ENCODE results near the gene PSMB11. TPM values are rescaled to one million over a fixed set of nuclear protein-coding genes. Genes with fewer than 3 reads are reported as not detected.

PSMB11 gene
- total and polyA plus RNA-seq, 2 donors (not counting 1 experiment from before 2014, with no cell fraction given): not detected

Other genes with a start within 250 kb of the PSMB11 start
- 50.0 and 59.5 TPM in 2 replicates for gene SLC7A7, start 226.8 kb upstream of the PSMB11 start, total RNA-seq
- gene SLC7A7, start 226.8 kb upstream of the PSMB11 start, polyA plus RNA-seq: 18.7 and 33.4 TPM in 2 replicates
- gene MRPL52, start 212.3 kb upstream of the PSMB11 start, total RNA-seq: 91.6 and 93.0 TPM in 2 replicates
- gene MRPL52, start 212.3 kb upstream of the PSMB11 start, polyA plus RNA-seq: 26.0 and 37.4 TPM in 2 replicates
- gene MMP14, start 205.6 kb upstream of the PSMB11 start, total RNA-seq: 3.5 and 5.2 TPM in 2 replicates
- gene MMP14, start 205.6 kb upstream of the PSMB11 start, polyA plus RNA-seq: 1.0 and 2.2 TPM in 2 replicates
- gene LRP10, start 170.5 kb upstream of the PSMB11 start, total RNA-seq: 99.7 and 104 TPM in 2 replicates
- gene LRP10, start 170.5 kb upstream of the PSMB11 start, polyA plus RNA-seq: 79.2 and 120 TPM in 2 replicates
- 5.5 and 5.6 TPM in 2 replicates for gene REM2, start 159.0 kb upstream of the PSMB11 start, total RNA-seq
- 12.9 and 21.7 TPM in 2 replicates for gene REM2, start 159.0 kb upstream of the PSMB11 start, polyA plus RNA-seq
- gene RBM23, start 123.1 kb upstream of the PSMB11 start, total RNA-seq: 165 and 188 TPM in 2 replicates
- gene RBM23, start 123.1 kb upstream of the PSMB11 start, polyA plus RNA-seq: 60.7 and 114 TPM in 2 replicates
- gene PRMT5, start 112.8 kb upstream of the PSMB11 start, total RNA-seq: 38.8 and 48.6 TPM in 2 replicates
- gene PRMT5, start 112.8 kb upstream of the PSMB11 start, polyA plus RNA-seq: 44.0 and 50.4 TPM in 2 replicates
- gene HAUS4, start 85.1 kb upstream of the PSMB11 start, total RNA-seq: 33.1 and 39.3 TPM in 2 replicates
- 28.4 and 33.6 TPM in 2 replicates for gene HAUS4, start 85.1 kb upstream of the PSMB11 start, polyA plus RNA-seq
- 0.83 and 1.6 TPM in 2 replicates for gene AJUBA, start 59.7 kb upstream of the PSMB11 start, total RNA-seq
- gene AJUBA, start 59.7 kb upstream of the PSMB11 start, polyA plus RNA-seq: 0.14 TPM in 1 of 2 replicates, not detected in the other
- gene C14orf93, start 32.1 kb upstream of the PSMB11 start, total RNA-seq: 17.9 and 19.4 TPM in 2 replicates
- gene C14orf93, start 32.1 kb upstream of the PSMB11 start, polyA plus RNA-seq: 26.8 and 29.4 TPM in 2 replicates
- gene PSMB5, start 7.3 kb upstream of the PSMB11 start, total RNA-seq: 29.0 and 31.9 TPM in 2 replicates
- gene PSMB5, start 7.3 kb upstream of the PSMB11 start, polyA plus RNA-seq: 10.7 and 16.5 TPM in 2 replicates
- 0.96 and 1.2 TPM in 2 replicates for gene CDH24, start 15.3 kb downstream of the PSMB11 start, total RNA-seq
- 1.0 and 2.1 TPM in 2 replicates for gene CDH24, start 15.3 kb downstream of the PSMB11 start, polyA plus RNA-seq
- 359 and 364 TPM in 2 replicates for gene ACIN1, start 52.9 kb downstream of the PSMB11 start, total RNA-seq
- gene ACIN1, start 52.9 kb downstream of the PSMB11 start, polyA plus RNA-seq: 178 and 228 TPM in 2 replicates
- gene C14orf119, start 53.3 kb downstream of the PSMB11 start, total RNA-seq: 30.6 and 38.5 TPM in 2 replicates
- 6.6 and 12.2 TPM in 2 replicates for gene C14orf119, start 53.3 kb downstream of the PSMB11 start, polyA plus RNA-seq
- not detected in 2 replicates for gene CIROP, start 62.8 kb downstream of the PSMB11 start, total RNA-seq
- not detected in 2 replicates for gene CIROP, start 62.8 kb downstream of the PSMB11 start, polyA plus RNA-seq
- gene CEBPE, start 77.0 kb downstream of the PSMB11 start, total RNA-seq: 0.37 TPM in 1 of 2 replicates, not detected in the other
- gene CEBPE, start 77.0 kb downstream of the PSMB11 start, polyA plus RNA-seq: 0.26 and 0.45 TPM in 2 replicates
- 0.85 and 1.1 TPM in 2 replicates for gene SLC7A8, start 141.4 kb downstream of the PSMB11 start, total RNA-seq
- 0.19 and 0.25 TPM in 2 replicates for gene SLC7A8, start 141.4 kb downstream of the PSMB11 start, polyA plus RNA-seq
- not detected in 2 replicates for gene RNF212B, start 195.7 kb downstream of the PSMB11 start, total RNA-seq
- gene RNF212B, start 195.7 kb downstream of the PSMB11 start, polyA plus RNA-seq: not detected in 2 replicates
- 15.5 TPM in 2 replicates for gene HOMEZ, start 243.9 kb downstream of the PSMB11 start, total RNA-seq
- gene HOMEZ, start 243.9 kb downstream of the PSMB11 start, polyA plus RNA-seq: 3.2 and 4.2 TPM in 2 replicates